Karpas-422 (cell line): ENCODE data around the gene PCDH9. TPM values are rescaled to one million over a fixed set of nuclear protein-coding genes. Genes with fewer than 3 reads are reported as not detected.
A peak's percentile ranks its signal among the peaks of the same experiment; 100 is the strongest.

Experiments used
- DNase-seq: peaks from one replicate; pipeline ENCODE4 v3.0.0-alpha.2; 2015
- H2AFZ ChIP-seq: fragments of 200-600 bp; sonication (generic); 2 replicates; pipeline ENCODE4 v1.6.1; 2014; ENCODE audit warnings: antibody characterized with exemption, low read length, mixed read lengths
- H3K27ac ChIP-seq: fragments of 200-600 bp; sonication (generic); 2 replicates; pipeline ENCODE4 v1.5.1; 2014; ENCODE audit warnings: mild to moderate bottlenecking, low read length, moderate library complexity
- H3K27me3 ChIP-seq: fragments of 200-600 bp; sonication (generic); 2 replicates; pipeline ENCODE4 v1.6.1; 2014; ENCODE audit warnings: low read length, mixed read lengths
- H3K36me3 ChIP-seq: fragments of 200-600 bp; sonication (generic); 2 replicates; pipeline ENCODE4 v1.6.1; 2014; ENCODE audit warnings: low read length, mixed read lengths; ENCODE audit not compliant: insufficient read depth
- H3K4me1 ChIP-seq: fragments of 200-600 bp; sonication (generic); 2 replicates; pipeline ENCODE4 v1.6.1; 2014; ENCODE audit warnings: mild to moderate bottlenecking, low read length, mixed read lengths
- H3K4me2 ChIP-seq: fragments of 200-600 bp; sonication (generic); 2 replicates; pipeline ENCODE4 v1.6.1; 2014; ENCODE audit warnings: low read length, low read depth, mild to moderate bottlenecking; ENCODE audit not compliant: poor library complexity, severe bottlenecking
- H3K4me3 ChIP-seq: fragments of 200-600 bp; sonication (generic); 2 replicates; pipeline ENCODE4 v1.5.1; 2014; ENCODE audit warnings: mild to moderate bottlenecking, antibody characterized with exemption, low read length, mixed read lengths
- H3K79me2 ChIP-seq: fragments of 200-600 bp; sonication (generic); 2 replicates; pipeline ENCODE4 v1.6.1; 2014; ENCODE audit warnings: mild to moderate bottlenecking, low read length, mixed read lengths
- H3K9ac ChIP-seq: fragments of 200-600 bp; sonication (generic); 2 replicates; pipeline ENCODE4 v1.6.0; 2014; ENCODE audit warnings: low read length
- H3K9me2 ChIP-seq: fragments of 200-600 bp; sonication (generic), shearing (Covaris generic); replicated peaks from 2 replicates; pipeline ENCODE4 v1.6.0; 2014; ENCODE audit warnings: mild to moderate bottlenecking, low read length, moderate library complexity; ENCODE audit not compliant: insufficient read depth
- H3K9me3 ChIP-seq: fragments of 300-700, 200-600 bp; sonication (generic); 2 replicates; pipeline ENCODE4 v1.6.1; 2014; ENCODE audit warnings: low read length, mixed read lengths
- H4K20me1 ChIP-seq: fragments of 200-600 bp; sonication (generic); 2 replicates; pipeline ENCODE4 v1.6.1; 2014; ENCODE audit warnings: mild to moderate bottlenecking, antibody characterized with exemption, low read length, low read depth; ENCODE audit not compliant: insufficient read depth
- total RNA-seq: library from RNA; depleted of rRNA; stranded (reverse); fragments of >200 nt; shearing (Covaris generic); gene quantifications from 2 replicates; pipeline ENCODE4 v1.2.3, GENCODE V29; 2014; ENCODE audit warnings: low replicate concordance

PCDH9 gene
- total RNA-seq, 1 experiment from 2014 or later = 5.8 TPM

DNA sequence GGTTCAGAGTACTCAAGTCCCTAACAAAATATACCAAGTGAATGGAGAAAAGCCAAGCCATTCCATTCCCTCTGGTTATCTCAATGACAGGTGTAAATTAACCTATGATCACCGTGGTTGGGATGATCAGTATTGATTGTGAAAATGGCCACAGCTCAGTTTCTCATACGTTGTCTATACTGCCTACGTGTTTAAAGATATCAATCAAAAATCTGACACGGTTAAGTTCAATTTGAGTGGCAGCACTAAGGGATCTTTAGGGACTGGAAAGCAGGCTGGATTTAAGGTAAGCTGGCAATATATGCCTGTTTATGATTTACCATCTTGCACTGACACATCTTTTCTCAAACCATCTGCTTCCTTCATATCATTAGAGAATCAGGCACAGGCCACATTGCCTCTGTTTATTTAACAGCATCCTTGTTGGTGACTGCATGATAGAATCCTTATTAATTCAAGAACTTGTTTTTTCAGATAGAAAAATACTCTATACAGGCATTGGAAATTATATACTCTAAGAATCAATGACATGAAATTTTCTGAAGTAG is 907.9 kb downstream of the PCDH9 start:
- Histone ChIP-seq H3K9ac (no peak overlapping the region), H3K9me2 (no peaks in the 10 kb centered on the region), H3K4me3 (no peak overlapping the region), H3K4me1 (no peaks in the 10 kb centered on the region), H3K9me3 (peaks cover 9% of the 10 kb centered on the region; the same call in 1 of the 2 replicates), H3K27me3 (no peaks in the 10 kb centered on the region), H3K4me2 (no peak overlapping the region), H3K27ac (no peak overlapping the region), H4K20me1 (no peaks in the 10 kb centered on the region), H3K79me2 (no peaks in the 10 kb centered on the region), H3K36me3 (no peaks in the 10 kb centered on the region), H2AFZ (0 out of 2 replicates have a peak overlapping the region, but pooled peaks have one; percentile 34)
- DNase-seq = no peak

DNA sequence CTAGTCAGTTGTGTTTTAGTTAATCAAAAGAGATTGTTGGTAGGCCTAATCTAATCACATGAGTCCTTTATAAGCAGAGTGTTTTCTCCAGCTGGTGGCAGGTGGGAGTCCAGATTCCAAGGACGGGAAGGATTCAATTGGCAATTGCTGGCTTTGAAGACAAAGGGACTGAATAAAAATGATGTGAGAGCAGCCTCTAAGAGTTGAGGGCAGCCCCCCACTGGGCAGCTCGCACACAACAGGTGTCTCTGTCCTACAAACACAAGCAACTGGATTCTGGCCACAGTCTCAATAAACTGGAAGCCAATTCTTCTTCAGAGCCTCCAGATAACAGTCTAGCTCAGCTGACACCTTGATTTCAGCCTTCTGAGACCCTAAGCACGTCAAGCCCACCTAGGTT is 915.2 kb downstream of the PCDH9 start:
- Histone ChIP-seq H3K4me3 (no peak overlapping the region), H3K79me2 (no peaks in the 10 kb centered on the region), H3K4me2 (no peak overlapping the region), H3K4me1 (no peaks in the 10 kb centered on the region), H3K9ac (no peak overlapping the region), H2AFZ (no peak overlapping the region; the same call in 1 of the 2 replicates), H3K27me3 (no peaks in the 10 kb centered on the region), H4K20me1 (no peaks in the 10 kb centered on the region), H3K27ac (no peak overlapping the region), H3K9me3 (peaks cover 9% of the 10 kb centered on the region), H3K9me2 (no peaks in the 10 kb centered on the region), H3K36me3 (no peaks in the 10 kb centered on the region)
- DNase-seq = no peak

DNA sequence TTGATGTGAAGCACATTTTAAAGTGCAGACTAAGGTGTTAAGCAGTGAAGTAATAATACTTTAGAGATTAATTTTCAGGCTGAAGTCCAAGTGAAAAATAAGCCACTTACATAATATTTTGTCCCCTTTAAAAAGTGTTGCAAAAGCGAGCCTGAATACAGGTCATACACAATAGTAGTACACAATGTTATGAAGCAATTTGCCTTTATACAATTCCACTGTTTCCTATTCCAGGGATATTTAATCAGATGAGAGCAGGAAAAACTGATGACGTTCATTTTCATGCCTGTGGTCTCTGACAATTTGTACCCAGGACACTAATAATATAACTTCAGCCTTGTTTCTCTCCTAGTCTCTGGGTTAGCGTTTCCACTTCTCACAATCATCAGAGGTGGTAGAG is 916.7 kb downstream of the PCDH9 start:
- H3K4me3 ChIP-seq = no peak overlapping the region
- H3K79me2 ChIP-seq = no peaks in the 10 kb centered on the region
- H3K4me1 ChIP-seq = no peaks in the 10 kb centered on the region; the same call in 1 of the 2 replicates
- H3K4me2 ChIP-seq = no peak overlapping the region
- no peak overlapping the region for H3K9ac ChIP-seq
- H3K27me3 ChIP-seq = no peaks in the 10 kb centered on the region
- H3K9me3 ChIP-seq = peaks cover under 1% of the 10 kb centered on the region
- H3K27ac ChIP-seq = no peak overlapping the region
- no peaks in the 10 kb centered on the region for H4K20me1 ChIP-seq
- no peaks in the 10 kb centered on the region for H3K9me2 ChIP-seq
- no peak for DNase-seq
- H3K36me3 ChIP-seq = no peaks in the 10 kb centered on the region
- peak overlapping the region; percentile 69; the same call in 1 of the 2 replicates for H2AFZ ChIP-seq

DNA sequence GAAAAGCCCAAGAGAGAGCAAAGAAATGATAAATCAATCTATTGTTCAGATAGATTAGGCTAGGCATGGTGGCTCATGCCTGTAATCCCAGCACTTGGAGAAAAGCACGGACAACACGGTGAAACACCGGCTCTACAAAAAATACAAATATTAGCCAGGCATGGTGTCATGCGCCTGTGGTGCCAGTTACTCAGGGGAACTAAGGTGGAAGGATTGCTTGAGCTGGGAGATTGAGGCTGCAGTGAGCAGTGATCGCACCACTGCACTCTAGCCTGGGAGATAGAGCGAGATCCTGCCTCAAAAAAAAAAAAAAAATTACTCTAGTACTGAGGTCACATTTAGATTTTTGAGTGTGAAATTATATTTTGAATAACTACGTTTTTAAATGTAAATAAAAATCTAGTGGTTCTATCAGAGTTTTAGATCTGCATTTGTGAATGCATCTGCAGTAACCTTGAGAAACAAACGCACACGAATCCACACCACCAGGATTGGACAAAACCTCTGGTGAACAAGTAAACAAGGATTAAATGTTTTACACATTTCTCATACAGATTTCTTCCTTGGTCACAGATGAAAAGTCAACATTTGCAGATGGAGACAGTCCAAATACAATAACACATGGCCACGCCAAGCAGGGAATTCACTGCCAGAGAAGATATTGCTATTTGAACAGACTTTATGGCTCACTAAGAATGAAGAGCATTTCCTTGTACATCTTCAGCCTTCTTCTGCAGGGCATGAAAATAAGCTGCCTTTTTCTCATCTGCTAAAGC is 917.6 kb downstream of the PCDH9 start:
- Histone ChIP-seq H3K79me2 (no peaks in the 10 kb centered on the region), H3K9ac (no peak overlapping the region), H3K27me3 (no peaks in the 10 kb centered on the region), H2AFZ (peak overlapping the region; percentile 69), H3K9me3 (no peaks in the 10 kb centered on the region; the same call in 1 of the 2 replicates), H3K4me3 (no peak overlapping the region), H3K27ac (no peak overlapping the region), H3K4me1 (no peaks in the 10 kb centered on the region; the same call in 1 of the 2 replicates), H3K36me3 (no peaks in the 10 kb centered on the region), H3K4me2 (no peak overlapping the region), H3K9me2 (no peaks in the 10 kb centered on the region), H4K20me1 (no peaks in the 10 kb centered on the region)
- DNase-seq = no peak

DNA sequence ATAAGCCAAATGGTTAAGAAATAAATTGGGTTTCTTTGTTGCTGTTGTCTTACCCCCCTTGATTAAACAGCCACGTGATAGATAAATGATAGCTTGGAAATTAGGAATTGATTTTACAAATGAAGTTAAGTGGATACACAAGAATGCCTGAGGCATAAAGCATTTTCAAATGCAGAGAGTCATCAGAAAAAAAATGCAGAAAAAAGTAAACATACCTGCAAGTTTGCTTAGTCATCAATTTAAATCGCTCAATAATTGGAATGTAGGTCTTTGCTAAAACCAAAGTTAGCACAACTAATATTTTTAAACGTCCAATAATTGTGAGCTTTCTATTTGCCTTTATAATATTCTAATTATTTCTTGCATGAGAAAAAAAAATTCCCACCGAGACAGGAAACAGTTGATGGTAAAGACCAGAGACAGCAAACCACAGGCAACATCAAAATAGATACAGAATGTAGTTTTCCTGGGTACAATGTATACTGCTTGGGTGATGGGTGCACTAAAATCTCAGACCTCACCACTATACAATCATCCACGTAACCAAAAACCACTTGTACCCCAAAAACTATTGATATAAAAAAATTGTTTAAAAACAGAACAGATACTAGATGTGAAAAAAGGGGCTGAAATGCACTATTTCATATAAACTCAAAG is 924.0 kb downstream of the PCDH9 start:
- Histone ChIP-seq H3K79me2 (no peaks in the 10 kb centered on the region), H3K9me2 (no peaks in the 10 kb centered on the region), H3K27me3 (no peaks in the 10 kb centered on the region), H4K20me1 (no peaks in the 10 kb centered on the region), H3K4me3 (no peak overlapping the region), H3K36me3 (no peaks in the 10 kb centered on the region), H2AFZ (peak overlapping the region; percentile 37; the same call in 1 of the 2 replicates), H3K4me2 (peak overlapping the region; percentile 11), H3K9ac (no peak overlapping the region), H3K27ac (no peak overlapping the region), H3K9me3 (peaks cover 9% of the 10 kb centered on the region), H3K4me1 (peaks cover 4% of the 10 kb centered on the region; the same call in 1 of the 2 replicates)
- no peak for DNase-seq

DNA sequence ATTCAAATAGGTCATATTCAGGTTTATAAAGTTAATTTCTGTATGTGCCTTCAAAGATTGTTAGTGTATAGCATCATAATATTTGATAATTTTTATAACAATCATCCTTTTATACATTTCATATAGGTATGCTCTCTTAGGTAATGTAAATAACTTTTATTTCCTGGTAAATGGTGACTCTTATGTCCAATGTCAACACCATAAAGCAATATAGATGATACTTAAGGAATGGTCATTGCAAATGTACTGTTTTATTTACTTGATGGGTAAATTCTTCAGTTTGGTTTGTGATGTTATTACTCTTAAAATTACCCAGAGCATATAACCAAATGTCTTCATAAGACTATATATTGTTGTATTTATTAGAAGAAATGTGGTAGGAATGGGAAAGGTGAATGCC is 928.7 kb downstream of the PCDH9 start:
- Histone ChIP-seq H2AFZ (0 out of 2 replicates have a peak overlapping the region, but pooled peaks have one; percentile 18), H3K9me2 (no peaks in the 10 kb centered on the region), H3K4me3 (no peak overlapping the region), H3K36me3 (no peaks in the 10 kb centered on the region), H3K4me2 (no peak overlapping the region), H4K20me1 (no peaks in the 10 kb centered on the region), H3K9ac (no peak overlapping the region), H3K27ac (no peak overlapping the region), H3K4me1 (peaks cover 4% of the 10 kb centered on the region; the same call in 1 of the 2 replicates), H3K79me2 (no peaks in the 10 kb centered on the region), H3K27me3 (no peaks in the 10 kb centered on the region), H3K9me3 (peaks cover 26% of the 10 kb centered on the region)
- DNase-seq = no peak

DNA sequence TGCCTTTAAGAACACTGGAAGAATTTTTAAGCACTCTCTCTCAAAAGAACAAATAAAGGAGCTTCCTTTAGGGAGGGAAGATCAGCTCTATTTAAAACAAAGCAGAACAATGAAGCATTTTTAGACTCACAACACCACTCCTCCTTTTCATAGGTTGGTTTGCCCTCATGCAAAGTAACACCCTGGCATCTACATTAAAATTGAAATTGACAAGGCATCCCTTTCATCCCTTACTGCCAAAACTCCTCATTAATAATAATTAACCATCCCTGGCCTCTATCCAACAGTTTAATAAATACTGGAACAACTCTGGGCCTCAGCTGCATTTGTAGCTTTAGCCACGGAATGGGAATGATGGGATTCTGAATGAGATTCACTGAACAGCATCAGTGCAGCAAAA is 929.1 kb downstream of the PCDH9 start:
- Histone ChIP-seq H3K79me2 (no peaks in the 10 kb centered on the region), H3K4me2 (no peak overlapping the region), H4K20me1 (no peaks in the 10 kb centered on the region), H3K27ac (no peak overlapping the region), H3K36me3 (no peaks in the 10 kb centered on the region), H3K9me3 (peaks cover 29% of the 10 kb centered on the region), H2AFZ (no peak overlapping the region), H3K9ac (no peak overlapping the region), H3K9me2 (no peaks in the 10 kb centered on the region), H3K4me3 (no peak overlapping the region), H3K4me1 (peaks cover 4% of the 10 kb centered on the region; the same call in 1 of the 2 replicates), H3K27me3 (no peaks in the 10 kb centered on the region)
- no peak for DNase-seq

DNA sequence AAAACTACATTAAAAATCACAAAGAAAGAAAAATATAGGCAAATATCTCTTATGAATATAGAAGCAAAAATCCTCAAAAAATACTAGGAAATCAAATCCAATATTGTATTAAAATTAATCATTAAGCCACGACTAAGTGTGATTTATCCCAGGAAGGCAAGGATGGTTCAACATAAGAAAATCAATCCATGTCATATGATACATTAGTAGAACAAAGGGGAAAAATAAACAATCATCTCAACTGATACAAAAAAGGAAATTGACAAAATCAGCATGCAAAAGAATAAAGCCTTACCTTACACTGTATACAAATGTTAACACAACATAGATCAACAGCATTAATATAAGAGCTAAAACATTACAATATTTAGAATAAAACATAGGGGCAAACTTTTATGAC is 933.3 kb downstream of the PCDH9 start:
- no peaks in the 10 kb centered on the region for H4K20me1 ChIP-seq
- H3K9me2 ChIP-seq = no peaks in the 10 kb centered on the region
- H3K36me3 ChIP-seq = no peaks in the 10 kb centered on the region
- no peak overlapping the region for H3K9ac ChIP-seq
- H2AFZ ChIP-seq = no peak overlapping the region
- H3K4me3 ChIP-seq = no peak overlapping the region
- H3K9me3 ChIP-seq = peaks cover 25% of the 10 kb centered on the region
- H3K27ac ChIP-seq = no peak overlapping the region
- no peak overlapping the region for H3K4me2 ChIP-seq
- no peaks in the 10 kb centered on the region for H3K27me3 ChIP-seq
- no peaks in the 10 kb centered on the region for H3K4me1 ChIP-seq
- H3K79me2 ChIP-seq = no peaks in the 10 kb centered on the region
- no peak for DNase-seq
